NCI-H128 (cell line): ENCODE data around the gene DNAI1.
A peak's percentile ranks its signal among the peaks of the same experiment; 100 is the strongest.

ENCODE experiments used
- DNase-seq: peaks from one replicate; lab custom pipeline; 2025; ENCODE audit not compliant: unreplicated experiment; lab: John Stamatoyannopoulos, UW

Gene DNAI1

DNA sequence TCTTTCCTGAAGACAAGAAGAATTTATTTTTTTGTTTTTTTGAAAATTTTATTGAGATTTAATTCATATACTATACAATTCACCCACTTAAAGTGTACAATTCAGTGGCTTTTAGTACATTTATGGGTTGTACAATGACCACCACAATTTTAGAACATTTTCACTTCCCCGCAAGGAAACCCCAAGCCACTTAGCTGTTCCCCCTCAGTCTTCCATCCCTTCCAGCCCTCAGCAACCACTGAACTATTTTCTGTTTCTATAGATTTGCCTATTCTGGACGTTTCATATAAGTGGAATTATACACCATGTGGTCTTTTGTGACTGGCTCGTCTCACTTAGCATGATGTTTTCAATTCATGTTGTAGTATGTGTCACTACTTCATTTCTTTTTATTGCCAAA lies 28.0 kb downstream of the DNAI1 start:
- DNase-seq, result no peak

DNA sequence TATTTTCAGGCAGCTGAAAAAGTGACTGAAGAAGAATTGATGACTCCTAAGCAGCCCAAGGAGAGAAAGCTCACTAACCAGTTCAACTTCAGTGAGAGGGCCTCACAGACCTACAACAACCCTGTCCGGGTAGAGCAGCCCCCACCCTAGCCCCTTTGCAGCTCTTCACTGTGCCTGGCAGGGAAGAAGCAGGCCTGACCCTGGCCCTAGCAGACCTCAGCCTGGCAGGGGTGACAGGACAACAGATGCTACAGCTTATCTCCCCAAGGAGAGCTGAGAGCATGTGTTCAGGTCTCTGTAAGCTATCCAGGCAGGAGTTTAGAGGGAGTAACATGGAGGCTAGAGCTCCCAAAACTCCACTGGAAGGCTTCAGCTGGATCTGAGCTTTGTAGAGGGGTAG lies 31.8 kb downstream of the DNAI1 start:
- no peak for DNase-seq

DNA sequence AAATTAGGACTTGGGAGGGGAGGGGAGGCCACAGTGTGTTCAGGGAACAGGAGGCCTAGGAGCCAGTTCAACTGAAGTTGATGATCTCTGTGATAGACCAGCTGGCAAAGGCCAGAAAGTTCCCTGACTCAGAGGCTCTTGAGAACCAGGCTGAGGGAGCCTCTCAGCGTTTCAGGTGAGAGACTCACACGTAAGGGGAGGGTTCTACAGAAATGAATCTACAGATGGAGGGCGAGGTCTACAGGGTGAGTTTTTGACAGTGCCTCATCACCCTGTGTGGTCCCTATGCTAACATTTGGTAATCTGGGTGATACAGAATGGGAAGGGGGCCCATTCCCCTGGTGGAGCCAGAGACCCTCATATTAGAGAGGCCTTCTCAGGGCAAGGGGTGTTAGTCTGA lies 32.2 kb downstream of the DNAI1 start:
- no peak for DNase-seq

DNA sequence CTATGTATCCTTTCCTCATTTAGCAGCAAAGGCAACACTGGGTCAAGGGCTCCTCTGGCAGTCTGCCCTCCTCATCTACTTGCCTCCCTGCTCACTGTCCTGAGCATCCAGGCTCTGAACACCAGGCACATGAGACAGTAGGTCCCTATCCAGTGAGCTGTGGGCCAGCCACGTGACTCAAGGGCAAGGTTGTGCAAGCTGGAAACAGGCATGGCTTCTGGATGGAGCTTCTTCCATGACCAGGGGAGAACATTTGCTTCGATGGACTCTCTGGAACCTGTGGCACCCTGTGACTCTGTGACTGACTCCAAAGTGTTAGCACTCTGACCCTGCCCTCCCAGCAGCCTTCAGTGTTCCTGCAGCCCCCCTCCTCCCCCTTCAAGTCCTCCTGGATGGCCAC lies 33.0 kb downstream of the DNAI1 start:
- no peak for DNase-seq

DNA sequence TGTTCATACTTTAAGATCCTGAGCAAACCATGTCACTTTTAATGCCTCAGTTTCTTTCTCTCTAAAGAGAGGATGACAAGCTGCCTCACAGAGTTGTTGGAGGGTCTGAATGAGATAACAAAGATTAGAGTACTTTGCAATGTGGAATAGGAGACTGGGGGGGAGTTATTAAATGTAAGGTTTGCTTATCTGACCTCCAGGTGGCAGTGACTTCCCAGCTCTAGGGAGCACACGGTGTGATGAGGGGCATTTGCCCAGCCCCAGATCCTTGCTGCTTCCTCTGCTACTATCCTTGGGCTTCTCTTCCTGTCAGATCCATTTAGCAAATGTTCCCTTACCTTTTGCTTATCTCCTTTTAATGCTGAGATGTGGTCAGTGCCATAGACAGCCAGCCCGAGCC lies 33.4 kb downstream of the DNAI1 start:
- no peak for DNase-seq

DNA sequence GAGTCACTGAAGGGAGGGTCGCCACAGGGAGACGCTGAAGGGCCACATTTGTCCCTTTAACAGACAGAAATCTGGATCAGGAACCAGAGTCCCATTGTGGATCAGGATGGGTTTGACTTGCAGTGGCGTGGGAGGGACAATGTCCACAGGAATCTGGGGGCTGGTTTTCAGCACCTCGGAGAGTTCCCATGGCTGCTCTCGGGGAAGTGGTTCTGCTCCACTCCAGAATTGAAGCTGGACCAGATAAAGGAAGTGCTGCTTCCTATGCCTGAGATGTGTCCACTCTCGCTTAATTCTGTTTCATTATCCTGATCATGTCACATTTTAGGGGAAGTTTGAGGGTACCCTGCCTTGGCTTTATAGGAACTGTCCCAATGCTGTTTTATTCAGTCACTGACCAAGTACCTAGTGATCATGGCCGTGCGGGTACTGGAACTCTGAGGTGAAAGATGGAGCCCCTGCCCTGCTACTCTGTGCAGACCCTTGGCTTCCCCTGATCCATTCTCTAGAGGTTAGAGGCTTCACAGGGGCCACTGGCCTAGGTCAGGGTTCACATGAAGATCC lies 35.4 kb downstream of the DNAI1 start:
- DNase-seq, result no peak

DNA sequence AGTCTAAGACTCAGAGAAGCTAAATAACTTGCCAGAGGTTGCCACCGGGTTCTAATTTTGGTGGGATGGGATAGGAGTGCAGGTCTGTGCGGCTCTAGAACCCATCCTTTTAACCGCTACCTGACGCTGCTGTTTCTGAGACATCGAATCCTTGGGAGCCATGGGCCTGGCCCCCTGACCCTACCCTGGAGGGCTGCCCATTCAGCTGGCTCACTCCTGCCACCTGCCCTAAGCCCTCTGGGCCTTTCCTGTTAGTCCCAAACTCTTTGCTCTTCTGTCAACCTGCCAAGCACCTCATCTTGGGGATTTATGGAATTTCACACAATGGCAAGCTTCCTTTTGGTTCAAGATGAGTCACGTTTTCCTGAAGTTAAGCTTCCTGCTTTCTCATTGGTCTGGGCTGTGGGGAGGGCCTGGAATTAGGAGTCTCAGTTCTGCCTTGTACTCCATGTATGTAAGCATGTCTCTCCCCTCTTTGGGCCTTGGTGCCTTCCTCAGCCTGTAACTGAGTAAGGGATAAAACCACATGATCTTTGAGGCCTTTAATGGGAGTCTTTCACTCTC lies 37.6 kb downstream of the DNAI1 start:
- no peak for DNase-seq

DNA sequence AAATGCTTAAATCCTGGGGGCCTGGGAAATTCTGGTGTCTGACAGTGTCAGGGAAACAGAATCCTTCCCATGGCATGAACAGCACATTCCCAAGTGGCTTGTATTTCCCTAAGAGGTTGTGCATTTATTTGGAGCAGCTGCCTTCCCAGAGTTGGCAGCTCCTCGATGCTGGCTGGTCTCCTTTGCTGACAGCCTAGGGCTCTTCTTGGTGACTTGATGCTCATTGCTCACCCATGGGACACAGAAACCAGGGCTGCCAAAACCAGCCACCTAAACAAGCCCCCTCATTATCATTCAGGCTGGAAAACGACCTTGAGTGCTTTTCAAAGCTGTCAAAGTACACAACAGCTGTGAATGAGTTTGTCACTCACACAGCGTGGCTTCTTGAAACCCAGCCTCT lies 39.9 kb downstream of the DNAI1 start:
- peak; percentile 55 for DNase-seq

DNA sequence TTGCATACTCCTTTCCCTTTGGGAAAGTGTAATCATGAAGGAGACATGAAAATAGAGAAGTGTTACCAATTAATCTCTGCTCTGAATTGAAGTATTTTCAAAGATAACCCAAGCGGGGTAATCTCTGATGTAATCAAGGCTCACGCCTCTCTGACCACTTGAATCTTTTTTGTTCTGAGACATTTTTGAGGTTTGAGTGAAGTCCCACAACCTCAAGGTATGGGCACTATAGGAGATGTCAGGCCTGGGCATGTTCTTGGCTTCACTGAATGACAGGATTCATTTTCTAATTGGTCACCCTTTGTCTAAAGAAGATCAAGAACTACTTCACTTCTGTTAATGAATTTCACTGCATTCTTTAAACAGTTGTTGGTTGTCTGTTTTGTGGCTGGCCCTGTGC lies 40.5 kb downstream of the DNAI1 start:
- DNase-seq, result no peak

DNA sequence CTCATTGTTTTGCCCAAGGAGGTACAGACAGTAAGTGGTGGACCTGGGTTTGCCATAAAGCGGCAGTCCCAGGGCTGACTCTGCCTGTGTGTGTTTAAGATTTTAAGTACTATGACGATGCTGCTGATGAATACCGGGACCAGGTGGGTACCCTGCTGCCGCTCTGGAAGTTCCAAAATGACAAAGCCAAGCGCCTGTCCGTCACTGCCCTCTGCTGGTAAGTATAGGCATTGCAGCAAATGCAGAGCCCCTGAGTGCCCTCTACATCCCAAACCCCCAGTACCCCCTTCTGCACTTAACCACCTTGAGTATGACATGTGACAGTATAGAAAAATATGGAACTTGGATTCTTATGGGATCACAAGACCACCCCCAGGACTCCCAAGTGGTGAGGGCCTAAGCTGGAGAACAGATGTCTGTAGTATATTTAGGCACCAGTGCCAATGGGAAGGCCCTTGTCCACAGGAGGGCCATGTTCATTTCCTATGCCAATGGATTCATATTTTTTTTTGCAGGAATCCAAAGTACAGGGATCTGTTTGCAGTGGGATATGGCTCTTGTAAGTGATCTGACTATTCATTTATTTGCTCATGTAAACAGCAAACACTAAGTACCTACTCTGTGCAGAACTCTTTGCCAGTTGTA lies 42.1 kb downstream of the DNAI1 start:
- DNase-seq, result peak; percentile 62

DNA sequence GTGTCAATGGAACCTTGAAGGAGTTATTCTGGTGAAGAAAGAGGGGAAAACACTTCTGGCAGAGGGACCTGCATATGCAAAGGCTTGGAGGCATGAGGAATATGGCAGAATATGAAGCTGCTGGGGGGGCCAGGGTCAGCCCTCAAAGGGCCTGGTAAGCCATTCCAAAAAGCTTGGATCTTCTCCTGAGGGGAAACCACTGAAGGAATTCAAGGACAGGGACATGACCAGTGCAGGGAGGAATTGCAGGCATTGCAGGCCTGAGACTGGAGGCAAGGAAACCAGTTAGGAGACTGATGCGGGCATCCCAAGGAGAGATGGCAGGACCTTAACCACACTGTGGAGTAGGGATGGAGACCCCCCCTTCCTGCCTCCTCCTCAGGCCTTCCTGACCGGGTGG lies 42.8 kb downstream of the DNAI1 start:
- no peak for DNase-seq

DNA sequence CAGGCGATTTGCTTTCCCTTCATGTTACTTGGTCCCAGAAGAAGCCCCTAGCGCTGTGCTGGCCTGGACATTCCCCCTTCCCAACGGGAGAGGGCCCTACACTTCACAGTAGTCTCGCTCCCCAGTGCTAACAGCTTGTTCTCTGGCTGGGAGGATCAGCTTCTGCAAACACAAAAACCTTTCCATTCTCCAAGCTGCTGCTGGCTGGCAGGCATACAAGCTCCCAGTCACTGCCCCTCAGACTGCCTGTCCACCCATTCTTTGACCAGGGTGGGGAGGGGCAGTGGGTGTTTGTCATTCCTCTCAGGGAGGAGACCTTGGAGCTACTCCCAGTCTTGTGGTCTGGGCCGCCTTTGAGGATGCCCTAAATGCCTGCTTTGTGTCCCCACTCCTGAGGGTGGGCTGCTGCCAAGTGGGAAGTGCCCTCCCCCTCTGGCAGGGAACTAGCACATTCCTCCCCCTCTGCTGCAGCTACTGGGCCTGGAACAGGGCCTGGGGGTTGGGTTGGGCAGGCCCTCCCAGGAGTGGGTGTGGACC lies 43.4 kb downstream of the DNAI1 start:
- DNase-seq, result no peak

DNA sequence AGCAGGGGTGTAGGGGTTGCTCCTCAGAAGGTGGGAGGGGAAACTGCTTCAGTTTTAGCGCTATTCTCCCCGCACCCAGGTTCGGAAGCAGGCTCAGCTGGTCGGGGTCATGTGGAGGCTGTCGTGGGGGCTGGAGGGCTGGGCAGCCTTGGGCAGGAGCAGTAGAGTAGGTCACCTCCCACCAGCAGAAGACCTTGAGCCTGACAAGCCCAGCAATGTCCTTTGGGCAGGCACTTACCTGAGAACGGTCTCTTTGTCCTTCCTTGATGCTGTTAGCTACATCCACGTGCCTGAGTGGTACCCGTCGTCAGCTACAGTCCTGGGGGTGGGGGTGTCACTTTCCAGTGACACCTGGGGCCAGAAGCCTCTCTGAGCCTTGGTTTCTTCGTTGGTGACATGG lies 43.9 kb downstream of the DNAI1 start:
- no peak for DNase-seq

DNA sequence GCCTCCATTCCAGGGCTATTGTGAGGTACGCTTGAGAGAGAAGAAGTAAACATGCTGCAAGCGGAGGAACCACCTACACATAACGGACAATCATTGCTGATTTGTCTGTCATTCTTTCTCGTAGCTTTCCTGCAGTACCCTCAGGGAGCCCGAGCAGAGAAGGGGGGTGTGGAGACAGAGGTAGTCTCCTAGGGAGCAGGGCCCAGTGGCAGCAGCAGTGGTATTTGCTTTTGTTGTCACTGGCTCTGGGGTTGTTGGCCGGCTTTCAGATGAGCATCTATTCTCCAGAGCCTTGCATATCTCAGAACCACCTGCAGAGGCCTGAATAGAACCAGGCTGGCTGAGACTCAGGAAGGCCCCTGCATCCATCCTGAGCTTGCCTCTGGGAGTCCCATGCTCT lies 44.3 kb downstream of the DNAI1 start:
- DNase-seq, result no peak

DNA sequence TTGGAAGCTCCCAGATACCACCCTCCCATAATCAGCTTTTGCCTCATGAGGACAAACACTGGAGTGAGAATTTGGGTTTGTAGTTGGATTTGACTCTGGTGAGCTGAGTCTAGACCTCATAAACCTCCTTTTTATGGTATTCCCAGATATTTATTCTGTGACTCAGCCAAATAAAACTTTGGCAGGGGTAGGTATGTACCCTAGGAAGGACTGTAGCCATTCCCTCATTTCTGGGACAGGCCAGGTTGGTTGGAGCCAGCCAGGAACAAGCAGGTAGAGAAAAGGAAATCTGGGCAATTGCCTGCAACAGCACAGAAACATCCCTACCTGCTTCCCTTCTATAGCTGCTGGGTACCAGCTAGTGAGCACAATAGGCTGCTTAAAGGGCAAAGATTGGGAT lies 44.8 kb downstream of the DNAI1 start:
- DNase-seq, result no peak

DNA sequence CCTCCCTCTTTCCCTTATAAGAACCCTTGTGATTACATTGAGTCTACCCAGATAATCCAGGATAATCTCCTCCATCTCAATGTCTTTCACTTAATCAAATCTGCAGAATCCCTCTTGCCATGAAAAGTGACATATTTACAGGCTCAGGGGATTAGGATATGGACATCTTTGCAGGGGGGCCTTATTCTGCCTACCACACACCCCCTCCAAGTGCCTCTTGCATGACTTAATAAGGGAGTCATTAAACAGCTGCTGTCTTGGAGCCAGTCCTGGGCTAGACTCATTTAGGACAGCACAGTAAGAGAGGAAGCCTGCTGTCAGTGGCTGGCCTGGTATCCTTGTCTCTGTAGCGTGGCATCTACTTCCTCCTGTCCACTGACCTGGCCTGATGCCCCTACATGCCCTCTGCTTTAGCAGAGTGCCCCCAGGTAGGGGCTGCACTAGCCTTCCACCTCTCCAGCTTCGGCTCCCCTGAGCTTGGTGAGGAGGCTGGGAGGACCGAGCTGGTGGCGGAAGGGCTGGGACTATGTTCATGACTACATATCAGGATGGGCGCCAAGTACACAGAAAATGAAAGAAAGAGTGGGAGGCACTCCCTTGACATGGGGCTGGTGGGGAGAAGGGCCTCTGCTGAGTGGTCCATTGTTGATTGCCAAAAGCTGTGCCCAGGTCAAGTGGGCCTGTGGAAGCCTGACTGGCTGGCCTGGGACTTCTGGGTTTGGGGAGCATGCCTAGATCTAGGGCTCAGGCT lies 46.9 kb downstream of the DNAI1 start:
- no peak for DNase-seq

DNA sequence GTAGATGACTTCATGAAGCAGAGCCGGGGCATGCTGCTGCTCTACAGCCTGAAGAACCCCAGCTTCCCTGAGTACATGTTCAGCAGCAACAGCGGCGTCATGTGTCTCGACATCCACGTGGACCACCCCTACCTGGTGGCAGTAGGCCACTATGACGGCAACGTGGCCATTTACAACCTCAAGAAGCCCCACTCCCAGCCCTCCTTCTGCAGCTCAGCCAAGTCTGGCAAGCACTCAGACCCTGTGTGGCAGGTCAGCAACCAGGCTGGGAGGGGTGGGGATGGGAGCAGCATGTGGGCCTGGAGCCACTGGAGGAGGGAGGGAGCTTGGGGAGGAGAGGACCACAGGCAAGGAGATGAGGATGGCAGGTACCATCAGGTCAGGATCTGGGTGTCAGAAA lies 48.0 kb downstream of the DNAI1 start:
- DNase-seq, result no peak

DNA sequence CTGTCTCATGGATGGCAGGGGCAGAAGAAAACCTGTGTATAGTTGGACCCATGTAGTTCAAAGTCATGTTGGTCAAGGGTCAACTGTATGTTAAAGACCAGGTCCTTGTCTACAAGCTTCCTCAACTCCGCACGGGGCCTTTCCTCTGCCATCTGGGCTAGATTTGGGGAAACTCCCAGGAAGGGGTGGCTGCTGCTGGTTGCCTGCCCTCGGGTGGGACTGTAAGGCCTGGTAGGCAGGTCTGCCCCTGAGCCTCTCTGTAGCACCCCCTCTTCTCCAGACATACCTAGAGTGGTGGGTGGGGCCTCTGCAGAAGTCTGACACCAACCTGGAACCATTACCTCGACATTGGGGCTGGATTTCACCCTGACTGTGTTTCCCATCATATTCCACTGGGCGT lies 49.0 kb downstream of the DNAI1 start:
- DNase-seq, result no peak

DNA sequence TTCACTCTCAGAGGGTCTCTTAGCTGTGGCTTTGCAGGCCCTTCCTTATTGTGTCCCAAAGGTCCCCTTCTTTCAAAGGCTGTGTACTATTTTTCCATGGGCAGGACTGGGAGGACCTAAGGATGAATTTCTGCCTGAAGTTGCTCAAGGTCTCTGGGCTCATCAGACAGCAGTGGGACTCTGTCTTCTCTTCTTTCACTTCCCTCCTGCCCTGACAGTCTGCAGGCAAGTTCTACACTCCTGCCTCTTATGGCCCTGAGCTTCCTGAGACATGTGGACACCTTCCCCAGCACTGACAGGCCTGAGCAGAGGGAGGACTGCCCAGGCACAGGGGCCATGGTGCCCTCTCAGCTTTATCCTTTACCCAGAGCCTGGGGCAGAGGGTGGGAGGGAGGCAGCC lies 49.4 kb downstream of the DNAI1 start:
- DNase-seq, result no peak

DNA sequence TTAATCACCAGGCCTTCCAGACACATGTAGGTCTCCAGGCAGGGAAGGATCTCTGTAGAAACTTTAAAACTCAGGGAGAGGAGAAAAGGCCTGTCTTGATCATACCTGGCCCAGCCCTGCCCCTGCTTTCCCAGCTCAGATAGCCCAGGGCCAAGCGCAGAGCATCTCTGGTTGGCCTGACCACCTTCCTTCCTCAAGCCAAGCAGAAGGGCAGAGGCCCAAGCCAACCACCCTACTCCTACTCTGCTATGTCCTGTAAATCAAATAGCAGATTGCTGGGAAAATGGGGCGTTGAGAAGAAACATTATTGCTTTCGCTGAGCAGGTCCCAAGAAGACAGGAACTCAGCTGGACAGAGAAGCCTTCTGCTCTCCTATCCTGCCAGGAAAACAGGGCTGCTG lies 49.9 kb downstream of the DNAI1 start:
- DNase-seq, result no peak

DNA sequence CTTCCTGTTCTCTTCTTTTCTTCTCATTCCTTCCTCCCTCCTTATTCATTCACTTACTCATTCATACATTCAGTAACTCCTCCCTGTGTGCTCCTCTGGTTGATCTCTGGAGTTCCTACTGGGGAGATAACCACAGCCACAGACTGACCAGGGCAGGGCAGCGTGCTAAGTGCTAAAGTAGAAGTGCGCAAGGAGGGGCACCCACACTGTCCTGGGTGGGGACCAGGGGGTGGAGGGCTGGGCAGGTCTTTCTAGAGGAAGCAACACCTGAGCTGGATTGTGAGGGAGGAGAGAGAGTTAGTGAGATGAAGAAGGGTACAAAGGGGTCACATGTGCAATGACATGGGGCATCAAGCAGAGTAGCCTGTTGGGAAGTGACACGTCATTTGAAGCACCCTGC lies 50.3 kb downstream of the DNAI1 start:
- DNase-seq, result no peak
